HFF-Myc (cell line): Measurements from ENCODE around the gene USP3.
"Not testable (repeated sequence)": the region's sequence is repeated elsewhere in the genome, so short reads cannot be mapped to it uniquely, and the experiment has no call there.

Source experiments
- DNase-seq: peaks from one replicate; pipeline ENCODE4 v3.0.0-alpha.2; 2011; ENCODE audit warnings: low read depth; ENCODE audit errors: extremely low read depth
- H3K4me3 ChIP-seq: replicated peaks from 2 replicates; pipeline ENCODE4 v1.5.1; 2011; ENCODE audit warnings: low read depth, mild to moderate bottlenecking, control low read depth, low read length
- TF ChIP-seq, protein P1 (sequence below): IDR thresholded peaks from 2 replicates; pipeline ENCODE4 v1.5.1; 2012; ENCODE audit warnings: mild to moderate bottlenecking, low read depth, low read length, control low read depth; ENCODE audit errors: missing control alignments

USP3 gene

DNA sequence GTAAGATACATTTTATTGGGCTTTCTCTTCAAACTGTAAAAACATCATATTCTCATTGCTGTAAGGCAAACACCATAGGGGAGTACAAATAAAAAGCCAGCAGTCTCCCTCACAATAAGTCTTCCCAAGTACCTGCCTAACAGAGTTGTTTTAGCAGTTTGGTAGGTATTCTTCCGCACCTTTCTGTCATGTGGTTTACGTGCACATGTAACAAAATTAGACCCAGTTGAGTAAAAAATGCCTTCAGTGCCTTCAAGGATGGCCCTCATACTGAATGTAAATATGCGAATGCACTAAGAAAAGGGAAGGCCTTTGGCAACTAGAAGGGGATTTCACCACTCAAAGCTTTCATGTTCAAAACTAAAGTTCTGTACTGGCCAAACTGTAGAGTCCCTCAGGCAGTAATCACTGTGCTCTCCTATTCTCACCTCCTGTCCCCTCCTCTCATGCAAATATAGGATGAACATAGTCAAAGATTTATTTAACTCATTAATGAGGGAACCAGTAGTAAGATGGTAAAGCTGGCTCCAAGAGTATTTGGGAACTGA lies 26.4 kb downstream of the USP3 start:
- TF ChIP-seq, protein P1, sequence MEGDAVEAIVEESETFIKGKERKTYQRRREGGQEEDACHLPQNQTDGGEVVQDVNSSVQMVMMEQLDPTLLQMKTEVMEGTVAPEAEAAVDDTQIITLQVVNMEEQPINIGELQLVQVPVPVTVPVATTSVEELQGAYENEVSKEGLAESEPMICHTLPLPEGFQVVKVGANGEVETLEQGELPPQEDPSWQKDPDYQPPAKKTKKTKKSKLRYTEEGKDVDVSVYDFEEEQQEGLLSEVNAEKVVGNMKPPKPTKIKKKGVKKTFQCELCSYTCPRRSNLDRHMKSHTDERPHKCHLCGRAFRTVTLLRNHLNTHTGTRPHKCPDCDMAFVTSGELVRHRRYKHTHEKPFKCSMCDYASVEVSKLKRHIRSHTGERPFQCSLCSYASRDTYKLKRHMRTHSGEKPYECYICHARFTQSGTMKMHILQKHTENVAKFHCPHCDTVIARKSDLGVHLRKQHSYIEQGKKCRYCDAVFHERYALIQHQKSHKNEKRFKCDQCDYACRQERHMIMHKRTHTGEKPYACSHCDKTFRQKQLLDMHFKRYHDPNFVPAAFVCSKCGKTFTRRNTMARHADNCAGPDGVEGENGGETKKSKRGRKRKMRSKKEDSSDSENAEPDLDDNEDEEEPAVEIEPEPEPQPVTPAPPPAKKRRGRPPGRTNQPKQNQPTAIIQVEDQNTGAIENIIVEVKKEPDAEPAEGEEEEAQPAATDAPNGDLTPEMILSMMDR, result no peak
- no peak for DNase-seq
- no peak overlapping the region for H3K4me3 ChIP-seq

DNA sequence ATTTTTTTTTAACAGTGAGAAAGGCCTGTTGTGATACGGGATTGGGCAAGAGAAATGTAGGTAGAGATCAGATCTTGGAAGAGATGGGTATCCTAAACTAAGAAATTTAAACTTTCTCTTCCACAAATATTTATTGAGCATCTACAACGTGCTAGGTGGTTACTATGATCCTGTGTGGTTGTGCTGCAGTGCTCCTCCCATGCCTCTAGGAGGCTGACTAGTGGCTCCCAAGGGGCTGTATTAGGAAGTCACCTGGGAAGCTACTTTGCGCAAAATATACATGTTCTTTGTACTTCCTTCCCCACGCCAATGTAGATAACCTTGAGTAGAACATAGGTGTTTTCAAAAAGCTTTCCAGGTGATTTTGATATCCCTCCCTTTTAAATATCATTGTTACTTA lies 27.2 kb downstream of the USP3 start:
- H3K4me3 ChIP-seq, result no peak overlapping the region
- no peak for DNase-seq
- TF ChIP-seq, protein P1, result peak; percentile 46

DNA sequence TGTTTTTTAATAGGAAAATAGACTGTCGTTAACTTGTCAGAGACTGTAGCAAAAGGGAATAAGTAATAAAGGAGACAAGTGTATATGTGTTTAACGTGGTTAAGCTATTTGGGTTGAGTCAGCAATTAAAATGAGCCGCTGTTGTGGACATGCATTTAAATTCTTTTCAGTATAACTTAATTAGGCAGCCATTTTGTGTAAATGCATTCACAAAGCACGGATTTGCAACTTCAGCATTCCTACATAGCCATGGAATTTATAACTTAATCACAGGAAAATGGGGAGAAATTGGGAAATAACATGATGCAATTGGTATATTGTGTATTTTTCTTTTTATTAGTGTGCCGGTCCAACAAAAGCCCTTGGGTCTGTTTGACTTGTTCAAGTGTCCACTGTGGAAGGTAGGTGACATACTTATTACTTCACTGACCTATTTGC lies 27.9 kb downstream of the USP3 start:
- H3K4me3 ChIP-seq, result no peak overlapping the region
- no peak for DNase-seq
- TF ChIP-seq, protein P1, result no peak

DNA sequence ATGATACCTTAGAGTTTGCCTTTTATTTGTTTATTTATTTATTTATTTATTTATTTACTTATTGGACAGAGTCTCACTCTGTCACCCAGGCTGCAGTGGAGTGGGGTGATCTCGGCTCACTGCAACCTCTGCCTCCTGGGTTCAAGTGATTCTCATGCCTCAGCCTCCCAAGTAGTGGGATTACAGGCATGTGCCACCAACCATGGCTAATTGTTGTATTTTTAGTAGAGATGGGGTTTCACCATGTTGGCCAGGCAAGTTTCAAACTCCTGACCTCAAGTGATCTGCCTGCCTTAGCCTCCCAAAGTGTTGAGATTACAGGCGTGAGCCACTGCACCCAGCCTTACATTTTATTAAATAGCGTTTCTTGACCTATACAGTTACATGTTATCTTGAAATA lies 30.5 kb downstream of the USP3 start:
- not testable (repeated sequence) for DNase-seq, H3K4me3 ChIP-seq

DNA sequence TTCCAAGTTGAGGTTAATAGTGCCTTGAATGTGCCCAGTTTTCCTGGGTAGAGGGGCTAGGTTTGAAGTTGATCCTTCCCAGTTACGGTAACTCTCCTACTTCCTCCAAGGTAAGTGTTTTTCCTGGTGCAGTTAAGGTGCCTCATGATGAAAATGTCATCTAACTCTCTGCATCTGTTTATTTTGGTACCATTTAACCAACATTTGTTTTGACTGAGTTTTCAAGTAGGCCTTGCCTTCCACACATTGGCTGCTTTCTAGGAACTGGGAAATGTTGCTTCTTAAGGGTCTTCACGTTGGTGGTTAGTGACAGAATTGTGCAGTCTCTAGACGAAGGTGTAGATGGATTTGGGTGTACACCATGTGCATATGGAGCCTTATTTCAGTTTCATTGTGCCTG lies 31.3 kb downstream of the USP3 start:
- H3K4me3 ChIP-seq, result no peak overlapping the region
- DNase-seq, result no peak

DNA sequence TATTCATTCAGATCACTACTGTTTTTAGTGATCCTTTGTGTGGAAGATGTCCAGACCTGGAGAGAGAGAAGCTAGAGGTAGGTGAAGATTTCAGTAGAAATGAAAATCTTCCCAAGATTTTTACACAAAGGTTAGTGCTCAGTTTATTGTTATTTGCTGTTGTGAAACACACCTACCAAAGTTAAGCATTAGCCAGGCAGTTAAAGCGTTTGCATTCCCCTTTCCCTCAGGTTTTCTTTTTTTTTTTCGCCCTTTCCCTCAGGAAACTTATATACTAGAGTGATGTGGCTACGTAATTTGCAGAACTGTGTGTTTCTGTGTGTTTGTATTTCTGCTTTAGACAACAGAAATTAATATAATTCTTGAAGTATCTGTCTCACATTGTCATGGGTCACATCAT lies 34.5 kb downstream of the USP3 start:
- H3K4me3 ChIP-seq, result no peak overlapping the region
- DNase-seq, result no peak
- TF ChIP-seq, protein P1, result no peak

More for the DNA sequence above, 31.3 kb downstream of the USP3 start:
- TF ChIP-seq, protein P1, result no peak

DNA sequence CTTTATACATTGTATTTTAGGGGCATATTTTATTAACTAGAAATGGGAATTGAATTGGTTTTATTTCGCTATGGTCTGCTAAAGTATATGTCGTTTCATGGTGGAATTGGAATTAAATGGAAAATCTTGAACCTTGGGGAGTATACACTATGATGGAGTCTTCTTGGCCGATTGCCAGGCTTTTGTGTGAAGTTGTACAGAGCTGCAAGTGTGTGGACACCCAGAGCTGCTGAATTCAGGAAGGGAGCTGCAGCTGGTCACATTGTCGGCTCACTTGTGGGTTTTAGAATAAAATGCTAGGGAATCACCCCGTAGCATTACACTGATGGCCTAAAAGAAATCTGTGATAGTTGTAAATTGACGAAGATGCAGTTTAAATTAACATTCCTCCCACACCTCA lies 35.1 kb downstream of the USP3 start:
- DNase-seq, result no peak
- TF ChIP-seq, protein P1, result no peak
- H3K4me3 ChIP-seq, result no peak overlapping the region
